Lower leg skin (tissue), 4 donors: ENCODE data around the gene CPSF4L. TPM values are rescaled to one million over a fixed set of nuclear protein-coding genes. Genes with fewer than 3 reads are reported as not detected.

ENCODE experiments used
- DNase-seq, 2 donors: peaks; one replicate each; pipeline ENCODE4 v3.0.0-alpha.2; 2019; ENCODE audit warnings: low spot score in 2 of 2
- H3K4me3 ChIP-seq: fragments of 200-600 bp; sonication (generic); 2 replicates; pipeline ENCODE4 v1.5.1; 2017; ENCODE audit warnings: mild to moderate bottlenecking, low read depth; ENCODE audit not compliant: poor library complexity, severe bottlenecking
- POLR2A ChIP-seq, 2 donors: fragments of 450-650 bp; IDR thresholded peaks; one replicate each; pipeline ENCODE4 v1.6.1; 2016 to 2017; ENCODE audit warnings: antibody characterized with exemption in 2 of 2, mild to moderate bottlenecking in 1 of 2, moderate library complexity in 1 of 2
- WGBS, 2 donors: methylation state at CpG; one replicate each; pipeline ENCODE4 v1.1.5; 2018; 5-methylcytosine and 5-hydroxymethylcytosine counted together
- intact Hi-C: fragments of 100-400 bp; cut with DNase I; formaldehyde crosslinking; loops from one replicate; pipeline ENCODE4 v1.15.0; 2023; ENCODE audit warnings: low total_unique reads
- total RNA-seq, 4 donors: library from RNA; depleted of rRNA; stranded (reverse); fragments of >200 nt; gene quantifications; one replicate each; pipeline ENCODE4 v1.1.0, GENCODE V29; 2016
- TF ChIP-seq, protein P1 (sequence below), 3 donors: fragments of 450-650 bp; IDR thresholded peaks; one replicate each; pipeline ENCODE4 v1.5.1; 2016; ENCODE audit warnings: antibody characterized with exemption in 3 of 3, mild to moderate bottlenecking in 3 of 3, moderate library complexity in 2 of 3

The CPSF4L gene
- total RNA-seq, 4 donors from 2014 or later, result not detected

GRCh38 chr17:73203135-73203787 is 58.4 kb downstream of the CPSF4L start:
- DNase-seq, result peak in 1 of 2 donors; percentile 48
- intact Hi-C loops, result no loop called here
- TF ChIP-seq POLR2A (IDR thresholded peaks at IDR 0.05), result no peak
- TF ChIP-seq, protein P1, sequence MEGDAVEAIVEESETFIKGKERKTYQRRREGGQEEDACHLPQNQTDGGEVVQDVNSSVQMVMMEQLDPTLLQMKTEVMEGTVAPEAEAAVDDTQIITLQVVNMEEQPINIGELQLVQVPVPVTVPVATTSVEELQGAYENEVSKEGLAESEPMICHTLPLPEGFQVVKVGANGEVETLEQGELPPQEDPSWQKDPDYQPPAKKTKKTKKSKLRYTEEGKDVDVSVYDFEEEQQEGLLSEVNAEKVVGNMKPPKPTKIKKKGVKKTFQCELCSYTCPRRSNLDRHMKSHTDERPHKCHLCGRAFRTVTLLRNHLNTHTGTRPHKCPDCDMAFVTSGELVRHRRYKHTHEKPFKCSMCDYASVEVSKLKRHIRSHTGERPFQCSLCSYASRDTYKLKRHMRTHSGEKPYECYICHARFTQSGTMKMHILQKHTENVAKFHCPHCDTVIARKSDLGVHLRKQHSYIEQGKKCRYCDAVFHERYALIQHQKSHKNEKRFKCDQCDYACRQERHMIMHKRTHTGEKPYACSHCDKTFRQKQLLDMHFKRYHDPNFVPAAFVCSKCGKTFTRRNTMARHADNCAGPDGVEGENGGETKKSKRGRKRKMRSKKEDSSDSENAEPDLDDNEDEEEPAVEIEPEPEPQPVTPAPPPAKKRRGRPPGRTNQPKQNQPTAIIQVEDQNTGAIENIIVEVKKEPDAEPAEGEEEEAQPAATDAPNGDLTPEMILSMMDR (IDR thresholded peaks at IDR 0.05), result no peak
- no peak overlapping the region for H3K4me3 ChIP-seq
- 44 to 52% methylated on average over 8 of the region's 8 CpGs for WGBS, 2 donors

DNA sequence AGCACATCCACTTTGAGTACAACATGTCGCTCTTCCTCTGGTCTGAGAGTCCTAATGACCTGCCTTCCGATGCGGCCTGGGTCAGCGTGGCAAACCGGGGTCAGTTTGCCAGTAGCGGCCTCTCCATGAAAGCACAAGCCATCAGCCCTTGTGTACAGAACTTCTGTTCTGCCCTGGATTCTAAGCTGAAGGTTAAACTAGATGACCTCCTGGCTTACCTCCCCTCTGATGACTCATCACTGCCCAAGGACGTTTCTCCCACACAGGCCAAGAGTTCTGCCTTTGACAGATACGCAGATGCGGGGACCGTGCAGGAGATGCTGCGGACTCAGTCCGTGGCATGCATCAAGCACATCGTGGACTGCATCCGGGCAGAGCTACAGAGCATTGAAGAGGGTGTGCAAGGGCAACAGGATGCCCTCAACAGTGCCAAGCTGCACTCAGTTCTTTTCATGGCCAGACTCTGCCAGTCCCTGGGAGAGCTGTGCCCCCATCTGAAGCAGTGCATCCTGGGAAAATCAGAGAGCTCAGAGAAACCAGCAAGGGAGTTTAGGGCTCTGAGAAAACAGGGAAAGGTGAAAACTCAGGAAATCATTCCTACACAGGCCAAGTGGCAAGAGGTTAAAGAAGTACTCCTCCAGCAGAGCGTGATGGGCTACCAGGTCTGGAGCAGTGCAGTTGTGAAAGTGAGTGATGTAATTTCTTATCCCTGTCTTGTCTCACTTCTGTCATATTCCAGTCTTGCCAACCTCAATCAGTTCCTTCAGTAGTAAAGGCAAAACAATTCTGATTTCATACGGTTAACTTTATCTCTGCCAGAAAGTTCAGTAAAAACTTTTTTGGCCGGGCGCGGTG is 60.2 kb downstream of the CPSF4L start:
- 86 to 88% methylated on average over 19 of the region's 19 CpGs for whole genome bisulfite sequencing, 2 donors
- intact Hi-C loops, result no loop called here
- TF ChIP-seq, protein P1 (IDR thresholded peaks at IDR 0.05), result peak in 1 of 3 donors; percentile 7
- TF ChIP-seq POLR2A (IDR thresholded peaks at IDR 0.05), result no peak
- H3K4me3 ChIP-seq, result no peak overlapping the region
- DNase-seq, result no peak

DNA sequence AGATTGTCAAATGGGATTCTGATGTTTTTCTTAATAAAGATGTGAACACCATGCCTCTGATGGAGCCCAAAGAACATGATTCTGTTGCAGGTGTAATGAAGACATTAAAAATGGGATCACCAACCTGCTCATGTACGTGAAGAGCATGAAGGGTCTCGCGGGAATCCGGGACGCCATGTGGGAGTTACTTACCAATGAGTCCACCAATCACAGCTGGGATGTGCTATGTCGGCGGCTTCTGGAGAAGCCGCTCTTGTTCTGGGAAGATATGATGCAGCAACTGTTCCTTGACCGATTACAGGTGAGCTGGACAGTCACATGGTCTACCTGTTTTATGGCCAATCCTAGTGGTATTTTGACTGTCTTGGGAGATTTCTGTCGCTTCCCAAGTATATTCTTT is 61.2 kb downstream of the CPSF4L start:
- intact Hi-C loops, result no loop called here
- TF ChIP-seq, protein P1 (IDR thresholded peaks at IDR 0.05), result no peak
- TF ChIP-seq POLR2A (IDR thresholded peaks at IDR 0.05), result no peak
- no peak for DNase-seq
- 86 to 89% methylated on average over 10 of the region's 10 CpGs for WGBS, 2 donors
- H3K4me3 ChIP-seq, result no peak overlapping the region

DNA sequence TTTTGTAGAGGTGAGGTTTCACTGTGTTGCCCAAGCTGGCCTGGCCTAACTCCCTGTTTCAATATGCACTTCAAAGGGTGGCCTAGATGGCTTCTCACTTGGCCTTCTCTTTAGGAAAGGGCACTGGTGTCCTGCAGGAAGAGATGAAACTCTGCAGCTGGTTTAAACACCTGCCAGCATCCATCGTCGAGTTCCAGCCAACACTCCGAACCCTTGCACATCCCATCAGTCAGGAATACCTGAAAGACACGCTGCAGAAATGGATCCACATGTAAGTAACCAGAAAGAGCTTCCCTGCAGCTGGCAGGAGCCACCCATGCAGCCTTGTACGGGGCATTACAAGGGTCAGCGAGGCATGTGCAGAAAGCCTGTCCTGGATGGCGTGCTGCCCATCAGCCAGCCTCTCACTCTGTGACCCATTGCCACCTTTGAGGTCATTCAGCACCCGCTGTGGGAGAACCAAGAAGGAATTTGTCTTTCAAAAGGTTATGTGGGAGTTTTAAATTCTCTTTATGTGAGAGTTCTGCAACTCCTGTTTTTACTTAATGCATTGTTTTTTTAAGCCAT is 61.8 kb downstream of the CPSF4L start:
- H3K4me3 ChIP-seq, result no peak overlapping the region
- intact Hi-C loops, result no loop called here
- DNase-seq, result no peak
- TF ChIP-seq, protein P1 (IDR thresholded peaks at IDR 0.05), result no peak
- no peak for TF ChIP-seq POLR2A (IDR thresholded peaks at IDR 0.05)
- 88 to 92% methylated on average over 8 of the region's 8 CpGs for WGBS, 2 donors

GRCh38 chr17:73198930-73199260 is 62.8 kb downstream of the CPSF4L start:
- 92 to 96% methylated on average over 7 of the region's 7 CpGs for WGBS, 2 donors
- no peak for DNase-seq
- TF ChIP-seq, protein P1 (IDR thresholded peaks at IDR 0.05), result no peak
- TF ChIP-seq POLR2A (IDR thresholded peaks at IDR 0.05), result no peak
- intact Hi-C loops, result no loop called here
- H3K4me3 ChIP-seq, result no peak overlapping the region

Other genes starting within 250 kb of the CPSF4L start
- gene SLC39A11, start 169.2 kb downstream of the CPSF4L start, total RNA-seq, result 10 to 100 TPM; 41.6 to 59.0 (median 47.1) TPM
- gene SSTR2, start 96.9 kb downstream of the CPSF4L start, total RNA-seq, result under 1 TPM; 0.15 to 0.78 (median 0.45) TPM
- gene COG1, start 68.8 kb downstream of the CPSF4L start, total RNA-seq, result 10 to 100 TPM; 18.3 to 33.2 (median 23.9) TPM
- gene CDC42EP4, start 50.1 kb upstream of the CPSF4L start, total RNA-seq, result 10 to 100 TPM; 33.0 to 94.6 (median 69.7) TPM